Measurements from ENCODE around the gene NSMCE3.
"Not testable (repeated sequence)": the region's sequence is repeated elsewhere in the genome, so short reads cannot be mapped to it uniquely, and the experiment has no call there.

Gene NSMCE3

DNA sequence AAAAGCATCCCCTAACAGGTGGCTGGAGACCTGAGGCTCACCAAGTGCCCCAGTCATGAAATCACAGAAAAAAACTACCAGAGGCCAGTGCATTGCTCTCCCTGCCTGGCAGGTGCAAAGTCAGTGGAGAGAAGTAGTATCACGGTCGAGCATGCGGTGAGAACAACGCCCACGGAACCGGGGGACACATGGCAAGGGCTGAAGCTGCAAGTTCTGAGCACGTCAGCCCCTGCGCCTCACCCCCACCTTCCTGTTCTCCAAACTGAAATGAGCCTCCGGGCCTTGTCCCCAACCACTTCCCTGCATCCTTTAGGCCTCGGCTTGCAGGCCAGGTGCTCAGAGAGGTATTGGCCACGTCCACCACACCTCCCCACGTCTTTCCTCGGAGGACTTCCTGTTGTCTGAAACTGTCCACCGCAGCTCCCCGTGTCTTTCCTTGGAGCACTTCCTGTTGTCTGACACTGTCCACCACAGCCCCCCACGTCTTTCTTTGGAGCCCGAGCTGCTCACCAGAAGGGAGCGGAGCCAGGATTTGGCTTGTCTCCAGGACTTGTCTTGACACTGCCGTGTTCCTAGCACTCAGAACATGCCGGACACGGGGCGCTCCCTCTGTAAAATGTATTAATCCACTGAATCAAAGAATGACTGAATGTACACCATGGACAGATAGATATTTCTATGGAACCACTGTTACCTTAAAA, 43.9 kb downstream of the NSMCE3 start:
- intact Hi-C loops (cut with DNase I; ENCODE audit: low total_unique reads) = no loop called here
- Histone ChIP-seq H3K9me3 (no peaks in the 10 kb centered on the region), H3K27me3 (peaks cover 0 to 3% of the 10 kb centered on the region in 2 donors), H3K4me1 (no peaks in the 10 kb centered on the region), H3K27ac (no peak overlapping the region), H3K4me3 (no peak overlapping the region), H3K36me3 (no peaks in the 10 kb centered on the region)
- DNase-seq = no peak
- TF ChIP-seq CTCF (IDR thresholded peaks at IDR 0.05) = no peak

GRCh38 chr15:29224987-29225363, 44.6 kb downstream of the NSMCE3 start:
- H3K9me3 ChIP-seq; H3K4me3 ChIP-seq; H3K27ac ChIP-seq; H3K27me3 ChIP-seq; intact Hi-C loops (cut with DNase I; ENCODE audit: low total_unique reads); H3K4me1 ChIP-seq; DNase-seq; H3K36me3 ChIP-seq: not testable (repeated sequence)

DNA sequence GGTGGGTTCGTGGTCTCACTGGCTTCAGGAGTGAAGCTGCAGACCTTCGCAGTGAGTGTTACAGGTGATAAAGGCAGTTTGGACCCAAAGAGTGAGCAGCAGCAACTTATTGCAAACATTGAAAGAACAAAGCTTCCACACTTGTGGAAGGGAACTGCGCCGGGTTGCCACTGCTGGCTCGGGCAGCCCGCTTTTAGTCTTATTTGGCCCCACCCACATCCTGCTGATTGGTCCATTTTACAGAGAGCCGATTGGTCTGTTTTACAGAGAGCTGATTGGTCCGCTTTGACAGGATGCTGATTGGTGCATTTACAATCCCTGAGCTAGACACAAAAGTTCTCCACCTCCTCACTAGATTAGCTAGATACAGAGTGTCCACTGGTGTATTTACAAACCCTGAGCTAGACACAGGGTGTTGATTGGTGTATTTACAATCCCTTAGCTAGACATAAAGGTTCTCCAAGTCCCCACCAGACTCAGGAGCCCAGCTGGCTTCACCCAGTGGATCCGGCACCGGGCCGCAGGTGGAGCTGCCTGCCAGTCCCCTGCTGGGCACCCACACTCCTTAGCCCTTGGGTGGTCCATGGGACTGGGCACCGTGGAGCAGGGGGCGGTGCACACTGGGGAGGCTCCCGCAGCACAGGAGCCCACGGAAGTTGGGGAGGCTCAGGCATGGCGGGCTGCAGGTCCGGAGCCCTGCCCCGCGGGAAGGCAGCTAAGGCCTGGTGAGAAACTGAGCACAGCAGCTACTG, 45.2 kb downstream of the NSMCE3 start:
- DNase-seq; H3K27ac ChIP-seq; H3K27me3 ChIP-seq; H3K9me3 ChIP-seq; H3K36me3 ChIP-seq; intact Hi-C loops (cut with DNase I; ENCODE audit: low total_unique reads); H3K4me3 ChIP-seq; H3K4me1 ChIP-seq: not testable (repeated sequence)

GRCh38 chr15:29223640-29224039, 46.0 kb downstream of the NSMCE3 start:
- DNase-seq = no peak
- intact Hi-C loops (cut with DNase I; ENCODE audit: low total_unique reads) = no loop called here
- Histone ChIP-seq H3K27me3 (peaks cover 0 to 3% of the 10 kb centered on the region in 2 donors), H3K9me3 (no peaks in the 10 kb centered on the region), H3K27ac (no peak overlapping the region), H3K4me3 (no peak overlapping the region), H3K36me3 (no peaks in the 10 kb centered on the region), H3K4me1 (no peaks in the 10 kb centered on the region)
- no peak for TF ChIP-seq CTCF (IDR thresholded peaks at IDR 0.05)

DNA sequence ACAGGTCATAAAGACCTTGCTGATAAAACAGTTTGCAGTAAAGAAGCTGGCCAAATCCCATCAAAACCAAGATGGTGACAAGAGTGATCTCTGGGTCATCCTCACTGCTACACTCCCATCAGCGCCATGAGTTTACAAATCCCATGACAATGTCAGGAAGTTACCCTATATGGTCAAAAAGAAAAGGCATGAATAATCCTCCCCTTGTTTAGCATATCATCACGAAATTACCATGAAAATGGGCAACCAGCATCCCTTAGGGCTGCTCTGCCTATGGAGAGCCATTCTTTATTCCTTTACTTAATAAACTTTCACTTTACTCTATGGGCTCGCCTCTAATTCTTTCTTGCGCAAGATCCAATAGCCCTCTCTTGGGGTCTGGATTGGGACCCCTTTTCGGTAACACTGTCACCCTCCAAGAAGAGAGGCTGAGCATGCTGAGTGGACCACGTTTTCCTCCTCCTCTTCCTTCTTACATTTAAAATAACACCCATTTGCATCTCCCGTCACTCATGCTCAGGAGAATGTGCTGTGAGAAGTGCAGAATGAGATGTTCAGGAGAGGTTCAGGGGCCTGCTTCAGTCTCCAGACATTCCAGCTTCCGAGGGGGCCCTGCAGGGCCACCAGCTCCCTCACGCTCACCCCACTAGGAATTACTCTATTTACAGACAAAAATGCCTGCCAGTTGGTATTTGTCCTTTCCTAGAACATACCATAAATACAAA, 47.3 kb downstream of the NSMCE3 start:
- no peaks in the 10 kb centered on the region for H3K36me3 ChIP-seq

GRCh38 chr15:29220852-29221251, 48.8 kb downstream of the NSMCE3 start:
- no peaks in the 10 kb centered on the region for H3K36me3 ChIP-seq
- no peak overlapping the region for H3K4me3 ChIP-seq
- no peak for TF ChIP-seq CTCF (IDR thresholded peaks at IDR 0.05)
- no peaks in the 10 kb centered on the region for H3K9me3 ChIP-seq
- H3K27me3 ChIP-seq = no peaks in the 10 kb centered on the region
- no peak for DNase-seq
- H3K4me1 ChIP-seq = no peaks in the 10 kb centered on the region
- intact Hi-C loops (cut with DNase I; ENCODE audit: low total_unique reads) = no loop called here
- H3K27ac ChIP-seq = no peak overlapping the region

More for the DNA sequence above, 47.3 kb downstream of the NSMCE3 start:
- intact Hi-C loops (cut with DNase I; ENCODE audit: low total_unique reads) = no loop called here
- no peak for DNase-seq
- no peak overlapping the region for H3K4me3 ChIP-seq
- no peaks in the 10 kb centered on the region for H3K4me1 ChIP-seq
- H3K27me3 ChIP-seq = peaks cover 0 to 2% of the 10 kb centered on the region in 2 donors
- no peak for TF ChIP-seq CTCF (IDR thresholded peaks at IDR 0.05)
- H3K27ac ChIP-seq = no peak overlapping the region
- H3K9me3 ChIP-seq = no peaks in the 10 kb centered on the region
